COR-L47 (cell line): ENCODE results near the gene ARHGAP8.
"Not testable (repeated sequence)": the region's sequence is repeated elsewhere in the genome, so short reads cannot be mapped to it uniquely, and the experiment has no call there.

Source experiments
- DNase-seq: peaks from one replicate; lab custom pipeline; 2025; lab: John Stamatoyannopoulos, UW

Gene ARHGAP8

GRCh38 chr22:44831885-44832284 lies 79.5 kb downstream of the ARHGAP8 start:
- DNase-seq: no peak

- DNase-seq: no peak
Measured at GRCh38 chr22:44834065-44834464, 81.7 kb downstream of the ARHGAP8 start.

- DNase-seq: no peak
Measured at GRCh38 chr22:44837481-44837880, 85.1 kb downstream of the ARHGAP8 start.

- DNase-seq: no peak
Measured at GRCh38 chr22:44838316-44839016, 86.1 kb downstream of the ARHGAP8 start.

GRCh38 chr22:44839061-44839460 lies 86.7 kb downstream of the ARHGAP8 start:
- DNase-seq: no peak

- no peak for DNase-seq
Measured at GRCh38 chr22:44839721-44840120, 87.3 kb downstream of the ARHGAP8 start.

GRCh38 chr22:44840611-44841322 lies 88.4 kb downstream of the ARHGAP8 start:
- DNase-seq: no peak

GRCh38 chr22:44842417-44842816 lies 90.0 kb downstream of the ARHGAP8 start:
- DNase-seq: no peak

- no peak for DNase-seq
Measured at GRCh38 chr22:44845191-44845590, 92.8 kb downstream of the ARHGAP8 start.

- no peak for DNase-seq
Measured at GRCh38 chr22:44845796-44846720, 93.7 kb downstream of the ARHGAP8 start.

GRCh38 chr22:44846726-44847275 lies 94.4 kb downstream of the ARHGAP8 start:
- no peak for DNase-seq

- DNase-seq: no peak
Measured at GRCh38 chr22:44847380-44847779, 95.0 kb downstream of the ARHGAP8 start.

- no peak for DNase-seq
Measured at GRCh38 chr22:44847892-44848291, 95.5 kb downstream of the ARHGAP8 start.

GRCh38 chr22:44848296-44848741 lies 95.9 kb downstream of the ARHGAP8 start:
- no peak for DNase-seq

GRCh38 chr22:44848791-44849420 lies 96.5 kb downstream of the ARHGAP8 start:
- no peak for DNase-seq

GRCh38 chr22:44850946-44851345 lies 98.6 kb downstream of the ARHGAP8 start:
- DNase-seq: no peak

GRCh38 chr22:44854641-44855040 lies 102.3 kb downstream of the ARHGAP8 start:
- DNase-seq: not testable (repeated sequence)

GRCh38 chr22:44855855-44856254 lies 103.5 kb downstream of the ARHGAP8 start:
- no peak for DNase-seq

GRCh38 chr22:44858819-44859218 lies 106.4 kb downstream of the ARHGAP8 start:
- not testable (repeated sequence) for DNase-seq

- DNase-seq: no peak
Measured at GRCh38 chr22:44859641-44860040, 107.3 kb downstream of the ARHGAP8 start.

- no peak for DNase-seq
Measured at GRCh38 chr22:44860311-44860710, 107.9 kb downstream of the ARHGAP8 start.

- DNase-seq: no peak
Measured at GRCh38 chr22:44861245-44861644, 108.9 kb downstream of the ARHGAP8 start.
